HCT116 (cell line): ENCODE data around the gene ACTN4. TPM values are rescaled to one million over a fixed set of nuclear protein-coding genes. Genes with fewer than 3 reads are reported as not detected.
A peak's percentile ranks its signal among the peaks of the same experiment; 100 is the strongest.

Experiments
- ATAC-seq: fragments of 200-7000 bp; cut with Tn5 transposase; 2 replicates; pipeline ENCODE4 v1.9.1; 2020; ENCODE audit warnings: mild to moderate bottlenecking, moderate library complexity
- BruUV-seq: library from RNA; stranded (reverse); fragments of 400-500 nt; replicated peaks from 2 replicates; lab custom pipeline; 2021; lab: Mats Ljungman, UMichigan
- CTCF ChIA-PET: fragments of 300-600 bp; sonication (Branson Sonifier 250); formaldehyde crosslinking; loops from one replicate; lab custom pipeline; 2021; ENCODE audit warnings: antibody characterized with exemption; lab: Charles Lee
- POLR2A ChIA-PET: fragments of 300-600, 350-600 bp; sonication (Branson Sonifier 250); formaldehyde crosslinking; loops from one replicate; lab custom pipeline; 2021; ENCODE audit warnings: antibody characterized with exemption; lab: Charles Lee
- RAD21 ChIA-PET, 2 experiments: fragments of 300-600 bp; sonication (Branson Sonifier 250); formaldehyde crosslinking; loops; one replicate each; lab custom pipeline; 2023; ENCODE audit warnings: low total read pairs in 2 of 2; ENCODE audit not compliant: uncharacterized antibody in 2 of 2, unreplicated experiment in 2 of 2, low non-redundant PET in 1 of 2; lab: Charles Lee
- DNase-seq: peaks from one replicate; pipeline ENCODE4 v3.0.0-alpha.2; 2010; ENCODE audit warnings: low read depth, low spot score
- H2AFZ ChIP-seq: fragments of 200-600 bp; shearing (Covaris generic), sonication (generic); 2 replicates; pipeline ENCODE4 v1.6.1; 2017; ENCODE audit warnings: low read depth, mixed run types, mixed read lengths, antibody characterized with exemption, low read length; ENCODE audit not compliant: poor library complexity, severe bottlenecking
- H3K27ac ChIP-seq: 2 replicates; pipeline ENCODE4 v1.5.1; 2012; ENCODE audit warnings: low read depth, low read length
- H3K27me3 ChIP-seq: fragments of 200-600 bp; sonication (generic); 2 replicates; pipeline ENCODE4 v1.6.1; 2016; ENCODE audit warnings: mixed run types, low read length, mixed read lengths; ENCODE audit not compliant: insufficient read depth
- H3K36me3 ChIP-seq, 2 experiments: fragments of 200-500 bp in 1 of 2; fragments of 200-600 bp in 1 of 2; sonication (Bioruptor generic) in 1 of 2; sonication (generic) in 1 of 2; 2 replicates each; pipeline versions ENCODE4 v1.5.1 to v1.6.1; 2014 to 2016; ENCODE audit warnings: low read length in 2 of 2, inconsistent platforms in 1 of 2, mixed read lengths in 1 of 2, mixed run types in 1 of 2; ENCODE audit not compliant: insufficient read depth in 2 of 2, control insufficient read depth in 1 of 2
- H3K4me1 ChIP-seq, 2 experiments: fragments of 200-600 bp in 1 of 2; sonication (generic) in 1 of 2; 2 replicates each; pipeline versions ENCODE4 v1.5.1 to v1.6.1; 2012 to 2017; ENCODE audit warnings: low read length in 2 of 2, inconsistent platforms in 1 of 2, mild to moderate bottlenecking in 1 of 2, mixed read lengths in 1 of 2, mixed run types in 1 of 2, moderate library complexity in 1 of 2; ENCODE audit not compliant: insufficient read depth in 2 of 2, control insufficient read depth in 1 of 2
- H3K4me2 ChIP-seq: fragments of 200-600 bp; sonication (generic); 2 replicates; pipeline ENCODE4 v1.6.1; 2017; ENCODE audit warnings: mixed run types, low read length, mixed read lengths
- H3K4me3 ChIP-seq, 2 experiments: fragments of 200-600 bp in 1 of 2; sonication (generic) in 1 of 2; replicated peaks in 1 of 2; 2 replicates each; pipeline ENCODE4 v1.5.1; 2011 to 2016; ENCODE audit warnings: low read length in 2 of 2, control low read depth in 1 of 2, low read depth in 1 of 2, mild to moderate bottlenecking in 1 of 2, mixed read lengths in 1 of 2, mixed run types in 1 of 2
- H3K79me2 ChIP-seq: fragments of 200-600 bp; sonication (generic); 2 replicates; pipeline ENCODE4 v1.6.1; 2017; ENCODE audit warnings: mild to moderate bottlenecking, mixed run types, low read length, moderate library complexity, mixed read lengths; ENCODE audit not compliant: insufficient read depth
- H3K9ac ChIP-seq: fragments of 200-600 bp; sonication (generic); 2 replicates; pipeline ENCODE4 v1.6.1; 2016; ENCODE audit warnings: low read length, mixed read lengths
- H3K9me2 ChIP-seq: fragments of 200-600 bp; sonication (generic), shearing (Covaris generic); 2 replicates; pipeline ENCODE4 v1.6.1; 2017; ENCODE audit warnings: mixed run types, mild to moderate bottlenecking, moderate library complexity; ENCODE audit not compliant: insufficient read depth
- H3K9me3 ChIP-seq, 2 experiments: fragments of 200-500 bp in 1 of 2; fragments of 200-600 bp in 1 of 2; sonication (Bioruptor generic) in 1 of 2; sonication (generic) in 1 of 2; 2 replicates each; pipeline ENCODE4 v1.6.1; 2014 to 2017; ENCODE audit warnings: low read length in 2 of 2, mixed read lengths in 2 of 2, inconsistent platforms in 1 of 2, low read depth in 1 of 2, mild to moderate bottlenecking in 1 of 2, mixed run types in 1 of 2, moderate library complexity in 1 of 2; ENCODE audit not compliant: control insufficient read depth in 1 of 2, insufficient read depth in 1 of 2
- H4K20me1 ChIP-seq: fragments of 200-600 bp; sonication (generic), shearing (Covaris generic); 2 replicates; pipeline ENCODE4 v1.6.1; 2017; ENCODE audit warnings: mixed run types, mild to moderate bottlenecking, moderate library complexity; ENCODE audit not compliant: insufficient read depth
- ATF3 ChIP-seq: IDR thresholded peaks from 2 replicates; pipeline ENCODE4 v1.6.1; 2012
- CBX3 ChIP-seq: IDR thresholded peaks from 2 replicates; pipeline ENCODE4 v1.6.1; 2012; ENCODE audit warnings: low read depth
- CEBPB ChIP-seq: IDR thresholded peaks from 2 replicates; pipeline ENCODE4 v1.6.1; 2012; ENCODE audit warnings: low read depth
- EGR1 ChIP-seq: IDR thresholded peaks from 2 replicates; pipeline ENCODE4 v1.6.1; 2012; ENCODE audit warnings: low read depth
- EZH2phosphoT487 ChIP-seq: fragments of 200-600 bp; IDR thresholded peaks from 2 replicates; pipeline ENCODE4 v1.6.1; 2018; ENCODE audit warnings: antibody characterized with exemption, borderline replicate concordance
- FOSL1 ChIP-seq: IDR thresholded peaks from 2 replicates; pipeline ENCODE4 v1.6.1; 2012; ENCODE audit warnings: low read depth
- JUND ChIP-seq: IDR thresholded peaks from 2 replicates; pipeline ENCODE4 v1.6.1; 2012
- POLR2AphosphoS5 ChIP-seq: IDR thresholded peaks from 2 replicates; pipeline ENCODE4 v1.6.1; 2011; ENCODE audit warnings: mild to moderate bottlenecking, low read depth, low read length, moderate library complexity
- RAD21 ChIP-seq: IDR thresholded peaks from 2 replicates; pipeline ENCODE4 v1.6.1; 2012; ENCODE audit warnings: low read depth, mild to moderate bottlenecking
- REST ChIP-seq: IDR thresholded peaks from 2 replicates; pipeline ENCODE4 v1.6.1; 2012; ENCODE audit warnings: low read depth
- SP1 ChIP-seq: IDR thresholded peaks from 2 replicates; pipeline ENCODE4 v1.6.1; 2012; ENCODE audit warnings: low read depth
- TCF7L2 ChIP-seq: IDR thresholded peaks from 2 replicates; pipeline ENCODE4 v1.7.0; 2011; ENCODE audit warnings: borderline replicate concordance, inconsistent platforms; ENCODE audit not compliant: insufficient read depth, insufficient read length; ENCODE audit errors: extremely low read depth
- YY1 ChIP-seq: IDR thresholded peaks from 2 replicates; pipeline ENCODE4 v1.6.1; 2011; ENCODE audit warnings: low read length, low read depth, moderate library complexity, mild to moderate bottlenecking; ENCODE audit not compliant: insufficient replicate concordance; ENCODE audit errors: extremely low read depth
- ZNF274 ChIP-seq: fragments of 200-500 bp; sonication (Bioruptor generic); IDR thresholded peaks from 2 replicates; pipeline ENCODE4 v1.6.1; 2014; ENCODE audit warnings: mild to moderate bottlenecking, low read depth, low read length, inconsistent platforms
- intact Hi-C: fragments of 100-400 bp; cut with micrococcal nuclease; formaldehyde crosslinking; loops from 2 replicates; pipeline ENCODE4 v1.10.0; 2022
- total RNA-seq: library from RNA; stranded (reverse); gene quantifications from one replicate; pipeline ENCODE4 v1.2.1, GENCODE V29; 2021; ENCODE audit not compliant: unreplicated experiment
- TF ChIP-seq, protein P1 (sequence below): IDR thresholded peaks from 2 replicates; pipeline ENCODE4 v1.6.1; 2011; ENCODE audit warnings: mild to moderate bottlenecking, low read length, moderate library complexity; ENCODE audit not compliant: insufficient replicate concordance; ENCODE audit errors: extremely low read depth

The ACTN4 gene
- total RNA-seq, 1 experiment from 2014 or later: 651 TPM

DNA sequence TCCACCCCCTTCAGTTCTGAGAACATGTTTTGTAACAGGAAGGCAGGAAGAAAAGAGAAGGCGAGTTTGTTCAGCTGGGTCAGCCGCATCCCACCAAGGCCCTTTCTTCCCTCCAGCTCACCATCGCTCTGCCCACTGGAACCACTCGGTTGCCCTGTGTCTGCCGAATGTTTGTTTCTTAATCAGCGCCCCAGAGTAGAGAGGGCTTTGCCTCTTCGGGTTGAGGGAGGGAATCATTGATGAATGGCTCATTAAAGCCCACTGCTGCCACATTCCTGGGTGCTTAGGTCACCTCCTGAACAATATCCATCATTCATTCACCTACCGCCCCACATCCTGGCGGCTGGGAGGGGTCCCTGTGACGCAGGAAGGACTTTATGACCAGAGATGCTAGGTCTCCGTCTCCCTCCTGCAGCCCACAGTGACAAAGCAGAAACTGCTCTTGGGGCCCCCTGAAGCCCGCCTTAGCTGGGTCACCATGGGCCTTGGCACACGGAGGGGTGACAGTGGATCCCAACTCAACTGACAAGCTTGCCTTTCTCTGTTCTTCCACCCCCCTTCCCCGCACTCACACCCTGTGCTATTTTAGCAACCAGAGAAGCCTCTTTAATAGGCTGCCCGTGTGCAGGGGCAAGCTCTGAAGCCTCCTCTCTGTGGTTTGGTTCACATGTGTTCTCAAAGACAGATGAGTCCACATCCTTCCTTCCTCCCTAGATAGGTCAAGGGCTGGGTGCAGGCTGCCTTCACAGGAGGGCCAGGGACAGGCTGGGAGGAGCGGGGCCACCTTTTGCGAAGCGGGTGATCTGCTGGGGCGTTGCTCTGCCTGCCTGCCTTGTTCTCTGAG is 46.2 kb downstream of the ACTN4 start (continued):
- TF ChIP-seq YY1: peak; percentile 41
- no peak for TF ChIP-seq EGR1
- TF ChIP-seq FOSL1: peak; percentile 90
- TF ChIP-seq CBX3: no peak
- TF ChIP-seq JUND: peak; percentile 92
- TF ChIP-seq ATF3: no peak

DNA sequence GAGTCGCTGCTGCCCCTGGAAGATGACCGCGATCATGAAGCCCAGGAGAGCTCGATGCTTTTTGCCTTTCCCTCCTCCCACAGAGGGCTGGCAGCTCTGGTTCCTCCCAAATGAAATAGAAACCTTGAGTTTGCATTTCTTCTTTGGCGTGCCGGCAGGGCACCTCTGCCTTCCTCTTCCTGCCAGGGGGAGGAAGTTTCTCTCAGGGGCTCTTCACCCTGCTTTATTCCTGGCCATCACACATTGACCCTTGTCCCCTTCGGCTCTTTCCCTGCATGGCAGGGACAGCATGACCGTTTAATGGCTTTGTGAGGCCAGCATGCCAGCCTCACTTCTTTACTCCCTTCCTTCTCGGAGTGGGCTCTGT is 47.9 kb downstream of the ACTN4 start:
- no peaks in the 10 kb centered on the region for H3K27me3 ChIP-seq
- no peaks in the 10 kb centered on the region for H3K9me2 ChIP-seq
- H3K4me2 ChIP-seq: no peak overlapping the region
- BruUV-seq: no TSS peak
- H2AFZ ChIP-seq: no peak overlapping the region
- no peak overlapping the region for H3K4me3 ChIP-seq
- DNase-seq (no peak), ATAC-seq (no peak)
- ChIA-PET POLR2A (no interaction called here), CTCF (no interaction called here), RAD21 (no interaction called here)
- peaks cover 44 to 79% of the 10 kb centered on the region in 2 experiments for H3K4me1 ChIP-seq
- H3K9ac ChIP-seq: peak overlapping the region; percentile 83; the same call in 1 of the 2 replicates
- H4K20me1 ChIP-seq: no peaks in the 10 kb centered on the region
- H3K79me2 ChIP-seq: peaks cover 100% of the 10 kb centered on the region
- peak overlapping the region; percentile 96; the same call in 1 of the 2 replicates for H3K27ac ChIP-seq
- peaks cover 2 to 44% of the 10 kb centered on the region in 2 experiments; a peak in 1 of 4 replicates for H3K36me3 ChIP-seq
- intact Hi-C loops: no loop called here
- no peaks in the 10 kb centered on the region for H3K9me3 ChIP-seq
- TF ChIP-seq SP1 (no peak), REST (no peak), EZH2phosphoT487 (no peak), EGR1 (no peak), ZNF274 (no peak), POLR2AphosphoS5 (no peak), CBX3 (no peak), TCF7L2 (no peak), CEBPB (no peak), ATF3 (no peak), JUND (no peak), RAD21 (no peak)
- TF ChIP-seq, protein P1, sequence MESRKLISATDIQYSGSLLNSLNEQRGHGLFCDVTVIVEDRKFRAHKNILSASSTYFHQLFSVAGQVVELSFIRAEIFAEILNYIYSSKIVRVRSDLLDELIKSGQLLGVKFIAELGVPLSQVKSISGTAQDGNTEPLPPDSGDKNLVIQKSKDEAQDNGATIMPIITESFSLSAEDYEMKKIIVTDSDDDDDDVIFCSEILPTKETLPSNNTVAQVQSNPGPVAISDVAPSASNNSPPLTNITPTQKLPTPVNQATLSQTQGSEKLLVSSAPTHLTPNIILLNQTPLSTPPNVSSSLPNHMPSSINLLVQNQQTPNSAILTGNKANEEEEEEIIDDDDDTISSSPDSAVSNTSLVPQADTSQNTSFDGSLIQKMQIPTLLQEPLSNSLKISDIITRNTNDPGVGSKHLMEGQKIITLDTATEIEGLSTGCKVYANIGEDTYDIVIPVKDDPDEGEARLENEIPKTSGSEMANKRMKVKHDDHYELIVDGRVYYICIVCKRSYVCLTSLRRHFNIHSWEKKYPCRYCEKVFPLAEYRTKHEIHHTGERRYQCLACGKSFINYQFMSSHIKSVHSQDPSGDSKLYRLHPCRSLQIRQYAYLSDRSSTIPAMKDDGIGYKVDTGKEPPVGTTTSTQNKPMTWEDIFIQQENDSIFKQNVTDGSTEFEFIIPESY: no peak
